Heart left ventricle (tissue), 13 donors: ENCODE measurements around the gene RFTN2.
"Not testable (repeated sequence)": the region's sequence is repeated elsewhere in the genome, so short reads cannot be mapped to it uniquely, and the experiment has no call there.

ENCODE experiments used
- CTCF ChIP-seq, 12 donors: fragments of 200-600 bp; sonication (generic) in 4 of 12; IDR thresholded peaks; one replicate each; pipeline versions ENCODE4 v1.5.0 to v1.8.0; 2018 to 2022; ENCODE audit warnings: antibody characterized with exemption in 12 of 12, mild to moderate bottlenecking in 5 of 12
- POLR2A ChIP-seq, 2 donors: fragments of 450-650 bp; IDR thresholded peaks; one replicate each; pipeline ENCODE4 v1.6.1; 2017; ENCODE audit warnings: antibody characterized with exemption in 2 of 2, mild to moderate bottlenecking in 2 of 2, moderate library complexity in 2 of 2
- donor health status: ischemic (EF 13 %, LVEDD 7.1; RV severe dilation, severe dysfunction).
- donor health status: DM: no; HTN: yes; CAD: no.
- donor health status: DM: no; HTN: no; CAD: no.
- donor health status: ischemic (EF 25% LVEDD 6.9; RV normal size, moderate dysfunction).
- donor health status: ischemic (EF 25% LVEDD 5.7; RV mildly dilated, moderate dysfunction).
- donor health status: ischemic (EF 35%, LVEDD 5.7; RV mildly dilated, moderate dysfunction).
- donor health status: nonischemic (EF 11% LVEDD 7.7; RV severe dilation, severe dysfunction).
- donor health status: DM: yes; HTN: yes; CAD: no.
- donor health status: PGD.
- donor health status: ischemic (EF 29% LVEDD 5.4; RV normal size, mild dysfunction).
- donor health status: nonischemic (EF 23%, LVEDD 6.1; RV moderate dilation, normal function).

GRCh38 chr2:197695971-197696370 lies 20.6 kb upstream of the RFTN2 start:
- TF ChIP-seq POLR2A, CTCF (IDR thresholded peaks at IDR 0.05): not testable (repeated sequence)
